ENCODE results near the gene PDE8A. TPM values are rescaled to one million over a fixed set of nuclear protein-coding genes. Genes with fewer than 3 reads are reported as not detected.

PDE8A gene
- 17.3 and 29.5 TPM in 2 replicates for total RNA-seq

DNA sequence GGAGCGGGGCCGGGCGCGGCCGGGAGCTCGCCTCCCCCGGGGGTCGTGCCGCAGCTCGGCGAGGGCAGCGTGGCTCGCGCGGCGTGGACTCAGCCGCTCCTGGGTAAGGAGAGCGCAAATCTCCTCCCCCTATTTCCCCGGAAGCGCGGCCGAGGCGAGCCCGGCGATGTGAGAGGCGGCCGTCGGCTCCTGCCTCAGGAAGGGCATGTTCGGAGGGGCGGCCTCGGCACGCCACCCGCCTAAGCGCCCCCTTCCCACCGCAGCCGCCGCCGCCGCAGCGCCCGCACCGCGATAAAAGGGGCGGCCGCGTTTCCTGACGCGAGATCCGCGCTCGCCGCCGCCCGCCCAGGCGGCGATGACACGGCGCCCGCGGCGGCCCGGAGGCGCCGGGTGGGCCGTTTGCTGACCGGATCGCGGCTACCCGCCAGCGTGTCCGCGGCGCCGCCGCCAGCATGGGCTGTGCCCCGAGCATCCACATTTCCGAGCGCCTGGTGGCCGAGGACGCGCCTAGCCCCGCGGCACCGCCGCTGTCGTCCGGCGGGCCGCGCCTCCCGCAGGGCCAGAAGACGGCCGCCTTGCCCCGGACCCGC is at the start of gene PDE8A:
Gene PDE8A, plus strand, starts transcription at position 146 of the 590 bp plus-strand sequence. Its CDS starts 307 bp downstream, at position 453.

Other genes with a start within 250 kb of the PDE8A start
- 2.0 and 2.3 TPM in 2 replicates for gene ZNF592, start 233.3 kb upstream of the PDE8A start, total RNA-seq
- gene ALPK3, start 164.5 kb upstream of the PDE8A start, total RNA-seq: 0.16 and 0.17 TPM in 2 replicates
- not detected in 2 replicates for gene SLC28A1, start 97.2 kb upstream of the PDE8A start, total RNA-seq